ENCODE measurements around the gene CLDN22.
"Not testable (repeated sequence)": the region's sequence is repeated elsewhere in the genome, so short reads cannot be mapped to it uniquely, and the experiment has no call there.

Gene CLDN22

GRCh38 chr4:183345261-183345660, 25.2 kb upstream of the CLDN22 start:
- no peak for DNase-seq

- no peak for DNase-seq
Measured at GRCh38 chr4:183344523-183345255, 24.6 kb upstream of the CLDN22 start.

GRCh38 chr4:183343730-183344129, 23.7 kb upstream of the CLDN22 start:
- no peak for DNase-seq

- no peak for DNase-seq
Measured at GRCh38 chr4:183342541-183343533, 22.8 kb upstream of the CLDN22 start.

- no peak for DNase-seq
Measured at GRCh38 chr4:183337833-183338232, 17.8 kb upstream of the CLDN22 start.

GRCh38 chr4:183337349-183337748, 17.3 kb upstream of the CLDN22 start:
- DNase-seq: no peak

- no peak for DNase-seq
Measured at GRCh38 chr4:183335369-183335940, 15.4 kb upstream of the CLDN22 start.

GRCh38 chr4:183333983-183334382, 13.9 kb upstream of the CLDN22 start:
- no peak for DNase-seq

- DNase-seq: no peak
Measured at GRCh38 chr4:183333202-183333601, 13.1 kb upstream of the CLDN22 start.

GRCh38 chr4:183332447-183332846, 12.4 kb upstream of the CLDN22 start:
- no peak for DNase-seq

- DNase-seq: no peak
Measured at GRCh38 chr4:183330841-183331240, 10.8 kb upstream of the CLDN22 start.

GRCh38 chr4:183329954-183330742, 10.1 kb upstream of the CLDN22 start:
- DNase-seq: no peak

GRCh38 chr4:183329244-183329643, 9.2 kb upstream of the CLDN22 start:
- no peak for DNase-seq

GRCh38 chr4:183328832-183329231, 8.8 kb upstream of the CLDN22 start:
- no peak for DNase-seq

GRCh38 chr4:183327827-183328226, 7.8 kb upstream of the CLDN22 start:
- no peak for DNase-seq

GRCh38 chr4:183326853-183327252, 6.8 kb upstream of the CLDN22 start:
- DNase-seq: no peak

GRCh38 chr4:183326387-183326786, 6.3 kb upstream of the CLDN22 start:
- not testable (repeated sequence) for DNase-seq

GRCh38 chr4:183324619-183325018, 4.5 kb upstream of the CLDN22 start:
- DNase-seq: no peak

- not testable (repeated sequence) for DNase-seq
Measured at GRCh38 chr4:183324056-183324455, 4.0 kb upstream of the CLDN22 start.

GRCh38 chr4:183323295-183323694, 3.2 kb upstream of the CLDN22 start:
- no peak for DNase-seq

- no peak for DNase-seq
Measured at GRCh38 chr4:183322326-183322725, 2.2 kb upstream of the CLDN22 start, which contains the start of gene CLDN24. Gene CLDN24, minus strand, starts transcription at chr4:183322426. Its CDS starts 0 bp downstream, at chr4:183322426.

GRCh38 chr4:183321516-183321915, 1.4 kb upstream of the CLDN22 start:
- DNase-seq: no peak

GRCh38 chr4:183321079-183321478, 1.0 kb upstream of the CLDN22 start:
- no peak for DNase-seq
